ENCODE data around the gene MYO18A.

DNA sequence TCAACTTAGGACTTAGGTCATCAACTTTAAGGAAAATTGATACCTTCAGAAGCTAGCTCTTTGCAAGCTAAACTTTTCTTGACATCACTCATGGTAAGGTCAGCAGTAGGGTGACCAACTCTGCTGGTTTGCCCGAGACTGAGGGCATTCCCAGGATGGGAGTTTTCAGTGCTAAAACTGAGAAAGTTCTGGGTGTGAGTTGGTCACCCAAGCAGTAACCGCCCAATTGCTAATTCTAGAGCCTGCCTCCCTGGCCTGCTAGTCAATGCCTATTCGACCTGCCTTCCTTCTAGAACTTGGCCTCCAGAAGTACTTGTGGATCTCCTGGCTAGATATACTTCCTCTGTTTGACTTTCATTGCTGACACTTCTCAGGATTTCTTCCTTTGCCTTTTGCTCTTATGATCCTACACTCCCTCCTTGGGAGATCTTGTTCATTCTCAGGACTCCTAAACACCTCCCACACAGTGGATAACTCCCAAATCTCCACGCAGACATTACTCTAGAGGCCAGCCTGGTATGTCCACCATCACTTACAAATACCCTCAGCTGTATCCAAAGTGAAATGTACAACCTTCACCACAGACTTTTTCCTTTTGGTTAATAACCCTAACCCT, 10.5 kb upstream of the MYO18A start:
- TF ChIP-seq CTCF (IDR thresholded peaks at IDR 0.05 in 4 of 5, conservative IDR thresholded peaks at IDR 0.05 in 1 of 5) = no peak
- TF ChIP-seq POLR2A (IDR thresholded peaks at IDR 0.05) = no peak

Data from gastrocnemius medialis (tissue), 4 donors.